SK-N-DZ (cell line): ENCODE results near the gene GDA.

Experiments used
- DNase-seq: peaks from one replicate; pipeline ENCODE4 v3.0.0-alpha.2; 2015; ENCODE audit warnings: low spot score

GDA gene

GRCh38 chr9:72150127-72150526, 887 bp downstream of the GDA start:
- no peak for DNase-seq

GRCh38 chr9:72150661-72151060, 1.4 kb downstream of the GDA start:
- DNase-seq = no peak

GRCh38 chr9:72151104-72151503, 1.9 kb downstream of the GDA start:
- no peak for DNase-seq

- DNase-seq = no peak
Observed at GRCh38 chr9:72154468-72155285, 5.4 kb downstream of the GDA start.

- no peak for DNase-seq
Observed at GRCh38 chr9:72155301-72155700, 6.1 kb downstream of the GDA start.

- no peak for DNase-seq
Observed at GRCh38 chr9:72156586-72156985, 7.3 kb downstream of the GDA start.

GRCh38 chr9:72158680-72159079, 9.4 kb downstream of the GDA start:
- no peak for DNase-seq

- DNase-seq = no peak
Observed at GRCh38 chr9:72160446-72161123, 11.3 kb downstream of the GDA start.

- DNase-seq = no peak
Observed at GRCh38 chr9:72165326-72165725, 16.1 kb downstream of the GDA start.

GRCh38 chr9:72165821-72166547, 16.7 kb downstream of the GDA start:
- no peak for DNase-seq

GRCh38 chr9:72168075-72168474, 18.8 kb downstream of the GDA start:
- DNase-seq = no peak

GRCh38 chr9:72169178-72169577, 19.9 kb downstream of the GDA start:
- no peak for DNase-seq

GRCh38 chr9:72173080-72173479, 23.8 kb downstream of the GDA start:
- DNase-seq = no peak

- DNase-seq = no peak
Observed at GRCh38 chr9:72185561-72185960, 36.3 kb downstream of the GDA start.

GRCh38 chr9:72187121-72187695, 38.0 kb downstream of the GDA start:
- no peak for DNase-seq

GRCh38 chr9:72188232-72188631, 39.0 kb downstream of the GDA start:
- DNase-seq = no peak

- no peak for DNase-seq
Observed at GRCh38 chr9:72193478-72193881, 44.2 kb downstream of the GDA start.

- no peak for DNase-seq
Observed at GRCh38 chr9:72199238-72199637, 50.0 kb downstream of the GDA start.

GRCh38 chr9:72200452-72200851, 51.2 kb downstream of the GDA start:
- no peak for DNase-seq

GRCh38 chr9:72202009-72202408, 52.8 kb downstream of the GDA start:
- DNase-seq = no peak

- DNase-seq = peak; percentile 7
Observed at GRCh38 chr9:72203205-72203803, 54.1 kb downstream of the GDA start.

GRCh38 chr9:72204062-72204461, 54.8 kb downstream of the GDA start:
- no peak for DNase-seq
